A673 (cell line): ENCODE data around the gene EXOSC7.

Experiments
- EZH2 ChIP-seq: fragments of 200-600 bp; sonication (generic); IDR thresholded peaks from 2 replicates; pipeline ENCODE4 v1.6.1; 2017; ENCODE audit warnings: borderline replicate concordance, low read depth, mild to moderate bottlenecking, mixed read lengths, antibody characterized with exemption, low read length; ENCODE audit not compliant: poor library complexity, severe bottlenecking
- TF ChIP-seq, protein P1 (sequence below): fragments of 300-800, 200-600 bp; sonication (generic); conservative IDR thresholded peaks from 2 replicates; pipeline ENCODE4 v1.5.1; 2017; ENCODE audit warnings: low read depth, mild to moderate bottlenecking, antibody characterized with exemption, low read length, moderate library complexity, mixed read lengths

DNA sequence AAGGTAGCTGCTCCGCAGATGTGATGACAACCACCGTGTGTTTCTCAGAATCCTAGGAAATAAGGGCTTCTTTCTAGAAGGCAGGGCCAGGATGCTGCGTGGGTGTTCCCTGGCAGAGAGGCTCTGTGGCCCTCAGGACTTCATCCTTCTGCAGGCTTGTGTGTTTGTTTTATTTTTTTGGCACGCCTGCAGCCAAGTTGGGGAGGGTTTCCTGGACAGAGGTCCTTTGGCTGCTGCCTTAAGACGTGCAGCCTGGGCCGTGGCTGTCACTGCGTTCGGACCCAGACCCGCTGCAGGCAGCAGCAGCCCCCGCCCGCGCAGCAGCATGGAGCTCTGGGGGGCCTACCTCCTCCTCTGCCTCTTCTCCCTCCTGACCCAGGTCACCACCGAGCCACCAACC is 50.0 kb downstream of the EXOSC7 start, which contains the start of gene CLEC3B:
- TF ChIP-seq, protein P1, sequence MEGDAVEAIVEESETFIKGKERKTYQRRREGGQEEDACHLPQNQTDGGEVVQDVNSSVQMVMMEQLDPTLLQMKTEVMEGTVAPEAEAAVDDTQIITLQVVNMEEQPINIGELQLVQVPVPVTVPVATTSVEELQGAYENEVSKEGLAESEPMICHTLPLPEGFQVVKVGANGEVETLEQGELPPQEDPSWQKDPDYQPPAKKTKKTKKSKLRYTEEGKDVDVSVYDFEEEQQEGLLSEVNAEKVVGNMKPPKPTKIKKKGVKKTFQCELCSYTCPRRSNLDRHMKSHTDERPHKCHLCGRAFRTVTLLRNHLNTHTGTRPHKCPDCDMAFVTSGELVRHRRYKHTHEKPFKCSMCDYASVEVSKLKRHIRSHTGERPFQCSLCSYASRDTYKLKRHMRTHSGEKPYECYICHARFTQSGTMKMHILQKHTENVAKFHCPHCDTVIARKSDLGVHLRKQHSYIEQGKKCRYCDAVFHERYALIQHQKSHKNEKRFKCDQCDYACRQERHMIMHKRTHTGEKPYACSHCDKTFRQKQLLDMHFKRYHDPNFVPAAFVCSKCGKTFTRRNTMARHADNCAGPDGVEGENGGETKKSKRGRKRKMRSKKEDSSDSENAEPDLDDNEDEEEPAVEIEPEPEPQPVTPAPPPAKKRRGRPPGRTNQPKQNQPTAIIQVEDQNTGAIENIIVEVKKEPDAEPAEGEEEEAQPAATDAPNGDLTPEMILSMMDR = no peak
- no peak for TF ChIP-seq EZH2
